Smooth muscle cell of the brain vasculature (primary cell): ENCODE measurements around the gene PRLR.
"Not testable (repeated sequence)": the region's sequence is repeated elsewhere in the genome, so short reads cannot be mapped to it uniquely, and the experiment has no call there.

Source experiments
- DNase-seq: peaks from one replicate; pipeline ENCODE4 v3.0.0-alpha.2; 2012; ENCODE audit warnings: low read depth, low spot score

PRLR gene

DNA sequence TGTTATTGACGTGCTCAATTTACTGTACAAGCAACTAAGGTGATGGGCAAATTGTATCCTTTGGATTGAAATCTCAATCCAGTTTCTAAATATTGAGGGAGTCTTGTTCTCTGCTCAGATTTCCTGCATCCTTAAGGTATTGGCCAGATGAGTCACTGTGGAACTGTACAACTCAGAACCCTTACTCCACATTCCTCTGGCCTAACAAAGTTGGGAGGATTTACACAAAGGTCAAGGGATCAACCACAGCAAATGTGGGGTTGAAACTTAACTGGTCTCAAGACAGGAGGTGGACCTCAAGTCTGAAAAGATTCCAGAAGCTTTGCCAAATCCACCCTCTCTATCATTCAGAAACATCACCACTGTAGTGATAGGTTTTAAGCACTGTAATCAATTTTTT lies 101.0 kb downstream of the PRLR start:
- DNase-seq = no peak

DNA sequence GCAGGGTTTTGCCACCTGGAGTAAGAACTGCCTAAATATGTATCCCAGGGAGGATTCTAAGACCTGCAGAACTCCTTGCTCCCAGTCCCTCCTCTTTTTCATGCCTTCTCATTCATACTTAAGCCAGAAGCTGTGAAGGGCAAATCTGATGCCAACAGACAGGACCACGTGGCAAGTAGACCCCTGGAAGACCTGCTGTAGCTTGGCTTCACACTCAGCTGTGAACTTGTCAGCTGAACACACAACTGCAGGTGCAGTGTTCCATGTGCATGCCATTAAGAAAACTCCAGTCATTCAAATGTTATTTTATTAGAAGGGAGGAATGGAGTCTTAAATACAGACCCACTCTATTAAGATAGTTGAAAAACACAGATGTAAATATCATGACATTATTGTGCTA lies 103.3 kb downstream of the PRLR start:
- DNase-seq = no peak

DNA sequence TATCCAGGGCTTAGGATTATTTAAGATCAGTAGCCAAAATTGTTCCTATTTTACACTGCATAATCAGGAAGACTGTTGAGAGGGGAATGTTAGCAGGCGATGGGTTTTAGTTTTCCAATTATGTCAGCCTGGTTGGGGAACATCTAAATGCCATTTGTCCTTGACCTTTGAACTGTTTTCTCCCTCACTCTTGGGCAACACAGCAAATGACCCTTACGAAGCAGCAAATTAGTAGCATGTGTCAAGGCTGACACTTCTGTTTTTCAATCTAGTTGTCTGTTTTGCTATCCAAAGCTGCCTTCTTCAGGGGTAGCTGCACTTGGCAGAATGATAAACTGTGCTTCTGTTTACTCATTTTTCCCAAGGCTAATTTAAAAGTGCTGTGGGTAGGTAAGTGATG lies 104.5 kb downstream of the PRLR start:
- no peak for DNase-seq

DNA sequence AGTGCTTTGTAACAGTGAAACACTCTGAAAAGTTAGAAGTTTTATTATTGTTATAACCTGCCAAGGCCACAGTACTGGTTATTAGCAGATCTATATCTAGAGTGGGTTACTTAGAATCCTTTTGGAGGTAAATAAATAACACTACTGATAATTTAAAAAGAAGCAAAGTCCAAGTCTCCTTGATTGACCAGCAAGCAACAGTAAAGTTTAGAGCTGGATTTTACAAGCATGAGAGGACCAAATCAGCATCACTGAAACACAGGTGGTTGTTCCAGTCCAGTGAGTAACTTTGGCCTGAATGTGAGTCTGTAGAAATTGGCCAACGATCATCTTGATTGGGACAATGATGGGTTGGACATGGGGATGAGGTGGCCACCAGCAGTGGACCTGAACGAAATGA lies 105.4 kb downstream of the PRLR start:
- DNase-seq = no peak

DNA sequence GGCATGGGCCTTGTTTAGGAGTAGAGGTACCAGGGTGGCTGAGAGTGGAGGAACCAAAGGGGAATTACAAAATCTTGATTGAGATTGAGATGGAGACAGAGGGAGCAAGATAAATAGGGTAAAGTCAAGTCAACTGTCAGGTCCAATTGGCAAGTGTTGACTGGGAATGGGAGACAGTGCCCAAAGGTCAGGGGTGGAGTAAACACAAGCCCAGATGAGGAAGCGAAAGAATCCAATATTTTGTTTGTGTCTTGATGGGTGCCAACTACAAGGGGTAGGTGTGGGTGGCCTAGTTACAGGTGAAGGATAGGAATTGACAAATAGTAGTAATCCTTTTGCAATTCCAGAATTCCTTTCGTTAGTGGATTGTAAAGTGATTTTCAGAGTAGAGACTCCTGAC lies 107.5 kb downstream of the PRLR start:
- DNase-seq = no peak

DNA sequence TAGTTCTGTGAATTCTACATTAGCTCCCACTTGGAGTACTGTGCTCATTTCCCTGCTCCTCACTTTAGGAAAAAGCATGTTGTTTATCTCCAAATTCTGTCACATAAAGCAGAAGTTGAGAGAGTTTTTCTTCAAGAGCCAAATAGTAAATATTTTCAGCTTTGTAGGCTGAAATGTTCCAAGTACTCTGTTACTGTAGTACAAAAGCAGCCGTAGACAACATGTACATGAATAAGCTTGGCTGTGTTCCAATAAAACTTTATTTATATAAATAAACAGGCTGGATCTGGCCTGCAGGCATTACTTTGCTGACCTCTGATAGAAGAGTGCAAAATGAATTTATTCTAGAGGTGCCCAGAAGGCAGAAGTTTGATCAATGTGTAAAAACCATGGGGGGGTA lies 109.6 kb downstream of the PRLR start:
- DNase-seq = no peak

DNA sequence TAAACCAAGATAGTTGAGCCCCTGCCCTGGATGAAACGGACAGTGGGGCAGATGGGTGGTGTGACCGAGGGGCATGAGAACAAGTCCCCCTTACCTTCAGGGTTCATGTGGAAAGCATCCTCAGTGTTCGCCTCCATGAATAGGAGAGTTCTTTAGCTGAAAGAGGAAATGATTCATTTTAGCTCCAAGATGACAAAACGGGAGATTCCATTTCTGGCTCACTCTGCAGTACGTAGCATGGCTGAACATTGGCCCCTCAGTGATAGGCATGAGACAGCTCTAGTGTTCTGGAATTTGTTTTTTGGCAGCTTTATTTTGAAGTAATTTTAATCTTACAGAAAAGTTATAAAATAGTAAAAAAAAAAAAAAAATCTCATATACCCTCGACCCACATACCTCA lies 112.3 kb downstream of the PRLR start:
- no peak for DNase-seq

DNA sequence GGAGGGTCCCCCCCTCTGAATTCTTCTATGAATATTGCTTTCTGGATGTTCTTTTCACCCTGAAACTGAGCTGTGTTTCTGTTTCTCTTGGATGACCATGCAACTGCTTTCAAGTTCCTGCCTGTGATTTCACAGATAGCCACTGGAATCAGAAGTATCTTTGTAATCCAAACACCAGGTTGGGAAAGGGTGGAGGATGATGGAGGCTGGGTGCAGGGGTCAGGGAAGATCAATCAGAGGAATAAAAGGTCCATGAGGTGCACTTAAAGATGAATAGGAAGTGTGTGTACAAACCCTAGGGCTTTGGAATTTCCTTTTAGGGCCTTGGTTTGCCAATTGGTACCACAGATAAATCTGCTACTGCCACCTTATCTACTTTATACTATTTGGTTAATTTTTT lies 114.4 kb downstream of the PRLR start:
- DNase-seq = no peak

DNA sequence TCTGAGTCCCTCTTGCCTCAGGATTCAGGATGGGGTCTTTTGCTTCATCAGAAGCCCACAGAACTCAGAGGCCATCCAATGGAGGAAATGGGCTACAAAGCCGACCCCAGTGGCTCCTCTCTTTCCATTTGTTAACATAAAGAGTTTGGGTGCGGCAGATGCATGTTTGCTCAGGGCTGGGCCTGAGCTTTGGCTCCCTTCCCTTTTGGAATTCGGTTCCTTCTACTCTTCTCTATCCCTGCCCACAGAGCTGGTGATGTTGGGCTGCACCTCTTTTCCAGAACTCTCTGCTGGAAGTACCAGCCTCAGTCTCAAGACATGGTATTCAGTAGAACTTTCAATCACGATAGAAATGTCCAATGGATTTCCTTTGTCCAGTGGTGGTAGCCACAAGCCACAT lies 115.6 kb downstream of the PRLR start:
- no peak for DNase-seq

DNA sequence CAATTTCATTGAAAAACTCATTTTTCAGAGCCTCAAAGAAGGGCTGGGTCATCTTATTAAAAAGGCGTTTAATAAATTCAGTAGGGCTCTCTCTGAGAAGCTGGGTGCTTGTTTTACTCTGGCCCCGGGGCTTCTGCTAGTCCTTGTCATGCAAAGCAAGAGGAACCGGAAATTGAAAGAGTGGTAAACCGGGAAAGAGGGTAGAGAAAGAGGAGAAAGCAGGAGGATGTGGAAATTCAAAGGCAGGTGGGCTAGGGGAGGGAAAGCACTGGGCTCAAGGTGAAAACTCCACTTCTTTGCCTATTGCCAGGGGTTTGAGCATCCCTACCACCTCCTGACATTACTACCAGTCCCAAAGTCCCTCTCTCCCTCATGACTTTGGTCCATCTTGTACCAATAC lies 118.0 kb downstream of the PRLR start:
- no peak for DNase-seq

DNA sequence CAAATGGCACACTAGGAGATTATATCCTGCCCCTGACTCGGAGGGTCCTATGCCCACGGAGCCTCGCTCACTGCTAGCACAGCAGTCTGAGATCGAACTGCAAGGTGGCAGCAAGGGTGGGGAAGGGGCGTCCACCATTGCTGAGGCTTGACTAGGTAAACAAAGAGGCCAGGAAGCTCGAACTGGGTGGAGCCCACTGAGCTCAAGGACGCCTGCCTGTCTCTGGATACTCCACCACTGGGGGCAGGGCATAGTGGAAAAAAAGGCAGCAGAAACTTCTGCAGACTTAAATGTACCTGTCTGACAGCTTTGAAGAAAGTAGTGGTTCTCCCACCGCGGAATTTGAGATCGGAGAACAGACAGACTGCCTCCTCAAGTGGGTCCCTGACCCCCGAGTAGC lies 125.7 kb downstream of the PRLR start:
- DNase-seq = not testable (repeated sequence)

DNA sequence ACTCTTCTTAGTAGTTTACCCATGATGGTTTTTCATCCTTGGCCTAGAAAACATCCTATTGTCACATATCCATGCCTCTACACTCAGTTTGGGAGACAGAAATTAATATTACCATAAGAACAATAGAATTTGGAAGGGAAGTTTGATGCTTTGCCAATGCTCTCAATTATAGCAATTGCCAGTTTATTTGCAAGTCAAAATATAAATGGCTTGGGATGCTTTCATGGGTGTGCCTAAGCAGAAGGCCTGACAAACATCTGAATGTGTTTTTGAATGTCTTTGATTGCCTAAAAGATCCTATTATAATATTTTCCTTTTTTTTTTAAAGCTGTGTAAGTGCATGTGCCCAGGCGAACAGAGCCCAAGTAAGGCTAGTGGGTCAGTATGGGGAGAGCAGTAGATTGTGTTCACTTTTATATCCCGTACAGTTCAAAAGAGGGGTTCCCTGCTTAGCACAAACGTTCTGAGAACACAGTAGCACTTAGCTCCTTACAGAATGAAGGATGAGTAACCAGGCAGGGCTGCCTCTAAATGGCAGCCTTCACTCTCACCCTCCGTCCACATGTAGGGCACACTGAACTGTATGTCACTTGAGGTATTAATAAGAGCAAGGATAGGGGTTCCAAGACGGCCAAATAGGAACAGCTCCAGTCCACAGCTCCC lies 126.5 kb downstream of the PRLR start:
- no peak for DNase-seq

DNA sequence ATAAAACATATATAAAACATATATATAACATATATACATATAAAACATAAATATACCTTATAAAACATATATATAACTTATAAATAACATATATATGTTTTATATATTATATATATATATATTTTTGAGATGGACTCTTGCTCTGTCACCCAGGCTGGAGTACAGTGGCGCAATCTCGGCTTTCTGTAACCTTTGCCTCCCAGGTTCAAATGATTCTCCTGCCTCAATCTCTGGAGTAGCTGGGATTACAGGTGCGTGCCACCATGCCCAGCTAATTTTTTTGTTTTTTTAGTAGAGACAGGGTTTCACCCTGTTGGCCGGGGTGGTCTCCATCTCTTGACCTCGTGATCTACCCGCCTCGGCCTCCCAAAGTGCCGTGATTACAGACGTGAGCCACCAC lies 128.6 kb downstream of the PRLR start:
- not testable (repeated sequence) for DNase-seq

DNA sequence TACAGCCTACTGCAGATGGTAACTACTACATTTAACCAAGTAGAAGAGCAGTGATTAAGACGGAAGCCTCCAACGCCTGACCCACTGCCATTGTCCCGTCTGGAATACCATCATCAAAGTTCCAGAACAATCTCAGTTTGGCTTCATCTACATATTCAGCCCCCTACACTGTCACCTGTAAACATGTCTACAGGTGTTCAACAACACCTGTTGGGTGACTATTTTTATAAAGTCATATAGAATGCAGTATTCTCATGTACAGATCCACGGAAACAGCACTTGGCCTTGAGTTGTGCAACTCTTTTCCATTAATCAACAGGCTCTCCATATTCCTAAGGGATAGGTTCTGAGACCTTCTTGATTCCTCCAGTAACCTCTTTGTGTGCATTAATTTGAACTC lies 129.3 kb downstream of the PRLR start:
- DNase-seq = no peak

DNA sequence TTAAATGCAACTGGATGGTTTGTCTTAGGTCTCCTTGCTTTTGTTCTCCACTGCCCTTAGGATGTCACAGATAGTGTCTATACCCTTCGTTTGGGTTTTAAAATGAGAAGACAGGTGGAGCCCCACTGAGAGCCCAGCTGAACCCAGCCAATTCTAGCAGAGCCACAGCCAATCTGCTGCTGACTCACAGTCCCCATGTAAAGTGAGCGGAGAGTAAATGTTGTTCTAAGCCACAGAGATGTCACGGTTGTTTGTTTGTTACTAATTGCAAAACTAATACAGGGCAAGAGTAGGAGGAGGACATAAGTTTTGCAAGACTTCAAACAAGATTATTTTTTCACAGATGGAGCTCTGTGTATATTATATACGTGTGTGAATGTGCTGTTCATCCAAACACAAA lies 132.1 kb downstream of the PRLR start:
- no peak for DNase-seq

DNA sequence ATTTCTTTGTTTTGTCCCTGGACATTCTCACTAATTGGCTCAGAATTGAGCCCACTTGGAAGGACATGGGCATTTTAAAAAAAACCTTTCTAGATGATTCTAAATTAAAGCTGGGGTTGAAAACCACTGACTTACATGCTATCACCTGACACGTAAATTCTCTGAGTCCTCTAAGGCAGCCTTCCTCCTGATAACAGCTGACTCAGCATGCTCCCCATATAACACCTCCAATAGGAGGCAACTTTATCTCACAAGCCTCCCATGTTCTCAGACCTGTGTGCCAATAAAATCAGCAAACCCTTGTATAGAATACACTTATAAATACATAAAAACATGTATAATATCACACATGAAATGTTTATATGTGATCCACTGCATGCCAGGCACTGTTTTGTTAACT lies 133.4 kb downstream of the PRLR start:
- no peak for DNase-seq

DNA sequence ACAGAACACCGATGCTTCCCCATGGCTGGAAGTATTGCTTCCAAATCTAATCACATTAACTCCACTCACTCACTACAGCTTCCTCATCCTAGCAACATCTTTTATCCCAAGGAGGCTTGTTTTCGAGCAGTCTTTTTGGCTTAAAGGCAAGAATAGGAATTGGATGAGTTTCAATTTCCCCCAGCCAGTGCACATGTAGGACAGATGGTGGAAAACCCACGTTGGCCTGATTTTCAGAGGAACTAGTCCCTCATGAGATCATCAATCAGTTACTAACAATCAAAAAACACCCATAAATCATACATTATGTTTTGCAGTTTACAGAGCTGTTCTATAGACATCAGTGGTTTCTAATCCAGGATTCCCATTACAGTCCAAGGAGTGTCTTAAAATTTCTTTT lies 134.1 kb downstream of the PRLR start:
- DNase-seq = no peak

DNA sequence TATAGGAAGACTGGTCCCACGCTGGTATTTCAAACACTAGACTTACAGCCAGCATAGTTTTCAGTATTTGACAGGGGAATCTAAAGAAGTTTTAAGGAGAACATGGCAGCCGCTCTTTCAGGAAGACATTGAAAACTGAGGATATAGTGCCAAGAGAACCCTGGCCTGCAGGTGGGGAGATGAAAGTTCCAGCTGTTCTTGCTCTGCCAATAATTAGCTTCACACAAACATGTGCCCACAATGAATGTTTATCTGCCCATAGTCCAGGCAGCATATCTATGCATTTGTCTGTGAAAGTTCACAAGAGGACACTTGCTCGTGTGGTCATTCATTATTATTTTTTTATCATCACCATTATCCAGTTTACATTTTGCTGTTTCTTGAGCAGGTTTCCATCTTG lies 134.9 kb downstream of the PRLR start:
- DNase-seq = no peak

DNA sequence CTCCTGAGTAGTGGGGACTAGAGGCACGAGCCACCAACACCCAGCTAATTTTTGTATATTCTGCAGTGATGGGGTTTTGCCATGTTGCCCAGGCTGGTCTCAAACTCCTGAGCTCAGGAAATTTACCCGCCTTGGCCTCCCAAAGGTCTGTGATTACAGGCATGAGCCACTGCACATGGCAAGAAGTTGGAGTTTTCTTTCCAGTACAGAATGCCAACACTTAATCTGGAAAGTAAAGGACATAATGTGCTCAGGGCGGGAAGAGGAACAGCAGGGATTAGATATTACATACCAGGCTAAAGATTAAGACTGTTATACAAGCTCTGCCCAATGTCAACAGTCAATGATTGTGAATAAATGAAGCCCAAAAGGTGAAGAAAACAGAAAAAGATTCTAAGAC lies 135.3 kb downstream of the PRLR start:
- DNase-seq = no peak

DNA sequence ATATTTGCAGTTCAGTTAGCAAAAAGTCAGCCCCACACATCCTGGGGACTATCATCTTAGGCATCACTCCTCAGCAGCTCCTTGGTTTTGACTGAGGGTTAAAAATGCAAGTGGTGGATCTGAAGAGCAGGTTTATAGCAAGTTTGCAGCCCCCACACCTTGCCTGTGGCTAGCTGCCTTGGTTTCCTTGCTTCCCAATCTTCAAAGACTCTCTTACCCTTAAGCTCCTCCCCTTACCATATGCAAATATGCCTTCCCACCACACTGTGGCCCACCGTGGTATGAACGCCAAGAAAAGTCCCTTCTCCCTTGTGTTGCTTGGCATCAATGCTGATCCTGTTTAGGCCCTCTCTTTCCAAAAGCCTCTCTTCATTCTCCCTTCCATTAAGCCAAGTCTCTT lies 137.6 kb downstream of the PRLR start:
- no peak for DNase-seq

DNA sequence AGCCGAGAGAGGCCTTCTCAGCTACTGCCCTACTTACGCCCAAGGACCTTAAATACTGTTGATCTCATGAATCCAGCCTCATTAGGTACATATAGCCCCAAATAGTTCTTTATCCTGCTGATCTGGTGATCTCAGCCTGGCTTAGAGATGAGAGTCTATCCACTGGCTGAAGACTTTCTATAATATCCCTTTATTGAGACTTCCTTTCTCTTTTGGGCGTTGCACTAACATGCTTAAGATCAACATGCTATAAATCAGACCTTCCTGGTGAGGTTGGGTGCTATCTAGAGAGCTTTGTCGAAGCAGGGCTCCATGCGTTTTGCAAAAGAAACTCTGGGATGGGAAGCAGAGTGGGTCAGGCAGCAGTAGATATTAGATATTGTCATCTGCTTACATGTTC lies 138.6 kb downstream of the PRLR start:
- no peak for DNase-seq

DNA sequence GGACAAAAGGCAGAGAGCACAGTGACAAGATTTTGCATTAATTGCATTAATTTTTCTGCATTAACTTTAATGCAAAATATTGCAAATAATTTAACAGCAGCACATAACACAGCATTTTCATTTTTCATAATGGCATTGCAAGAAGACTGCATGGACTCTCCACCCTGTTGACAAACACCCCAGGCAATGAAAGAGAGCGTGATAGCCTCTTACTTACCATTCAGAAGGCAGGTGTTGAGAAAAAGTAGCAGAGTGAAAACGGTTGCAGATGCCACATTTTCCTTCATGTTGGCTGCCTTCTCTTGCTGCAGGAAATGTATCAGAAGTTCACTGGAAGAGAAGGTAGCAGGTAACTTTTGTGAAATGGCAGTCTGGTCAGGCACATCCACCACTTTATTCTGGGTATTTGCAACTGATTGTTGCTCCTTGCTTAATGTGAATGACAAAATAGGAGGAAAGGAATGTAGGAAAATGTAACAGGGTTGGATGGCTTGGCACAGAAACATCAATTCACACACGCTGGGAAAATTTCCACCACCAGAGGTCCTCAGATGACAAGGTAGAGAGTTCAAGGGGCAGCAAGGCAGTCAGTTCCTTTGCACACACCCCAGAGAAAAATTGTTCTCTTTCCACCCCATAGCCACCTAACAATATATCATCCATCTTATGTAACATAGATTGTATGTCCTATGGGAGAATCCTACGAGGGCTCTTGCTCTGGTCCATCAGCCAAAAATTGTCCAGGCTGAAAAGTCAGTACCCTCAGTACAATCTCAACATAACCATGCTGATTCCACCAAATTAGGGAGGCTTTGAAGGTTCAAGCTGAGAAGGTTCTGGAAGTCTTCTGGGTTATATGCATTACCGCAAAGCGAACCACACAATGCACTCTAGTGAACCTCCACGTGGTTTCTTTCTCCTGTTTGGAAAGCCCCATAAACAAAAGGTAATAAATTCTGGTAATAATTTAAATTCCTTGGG lies 140.7 kb downstream of the PRLR start:
- peak; percentile 29 for DNase-seq

DNA sequence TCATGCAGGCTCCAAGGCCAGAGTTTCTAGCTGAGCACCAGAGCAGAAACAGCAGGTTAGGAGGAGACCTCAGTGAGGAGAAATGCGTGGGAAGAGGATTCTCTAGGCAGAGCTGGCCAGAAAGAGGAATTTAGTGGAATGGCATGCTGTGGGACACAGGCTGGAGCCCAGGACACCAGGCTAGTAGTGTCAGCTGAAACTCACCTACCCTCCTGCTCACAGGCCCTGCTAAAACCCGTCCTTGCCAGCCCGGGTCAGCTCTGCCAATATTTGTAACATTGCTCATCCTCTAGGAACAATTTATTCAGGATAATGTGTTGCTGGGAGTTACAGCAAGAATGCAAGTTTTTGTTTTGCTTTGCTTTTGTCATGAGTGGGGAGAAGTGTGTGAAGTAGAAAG lies 142.3 kb downstream of the PRLR start:
- no peak for DNase-seq
